HepG2 (cell line): ENCODE measurements around the gene PAK6. TPM values are rescaled to one million over a fixed set of nuclear protein-coding genes. Genes with fewer than 3 reads are reported as not detected.

Source experiments
- CBX5 ChIP-seq: sonication (generic); formaldehyde crosslinking; IDR thresholded peaks from 2 replicates; pipeline ENCODE4 v1.4.0; 2020; ENCODE audit warnings: missing genetic modification reagents, borderline replicate concordance
- ISL2 ChIP-seq: sonication (generic); formaldehyde crosslinking; IDR thresholded peaks from 2 replicates; pipeline ENCODE4 v1.5.0; 2020; ENCODE audit warnings: missing genetic modification reagents
- KDM3A ChIP-seq: IDR thresholded peaks from 2 replicates; pipeline ENCODE4 v1.6.1; 2018; ENCODE audit warnings: low read depth, missing compliant biosample characterization
- NR1H2 ChIP-seq: sonication (generic); formaldehyde crosslinking; IDR thresholded peaks from 2 replicates; pipeline ENCODE4 v1.8.1; 2022; ENCODE audit warnings: low read depth, missing genetic modification reagents, borderline replicate concordance
- RAD21 ChIP-seq: fragments of 450-650 bp; formaldehyde crosslinking; IDR thresholded peaks from 2 replicates; pipeline ENCODE4 v1.5.0; 2020; ENCODE audit warnings: mild to moderate bottlenecking
- REXO4 ChIP-seq: sonication (generic); formaldehyde crosslinking; IDR thresholded peaks from 2 replicates; pipeline ENCODE4 v1.8.0; 2022; ENCODE audit warnings: missing genetic modification reagents, mild to moderate bottlenecking, borderline replicate concordance
- SAFB2 ChIP-seq: sonication (generic); formaldehyde crosslinking; IDR thresholded peaks from 2 replicates; pipeline ENCODE4 v1.5.1; 2020; ENCODE audit warnings: missing genetic modification reagents, low read depth, mild to moderate bottlenecking, borderline replicate concordance
- SP4 ChIP-seq: sonication (generic); formaldehyde crosslinking; IDR thresholded peaks from 2 replicates; pipeline ENCODE4 v1.8.1; 2023; ENCODE audit warnings: mild to moderate bottlenecking, missing genetic modification reagents
- STAG1 ChIP-seq: sonication (generic); formaldehyde crosslinking; IDR thresholded peaks from 2 replicates; pipeline ENCODE4 v1.4.0; 2020; ENCODE audit warnings: missing genetic modification reagents
- ZFP41 ChIP-seq: sonication (generic); formaldehyde crosslinking; IDR thresholded peaks from 2 replicates; pipeline ENCODE4 v1.4.0; 2020; ENCODE audit warnings: mild to moderate bottlenecking, missing genetic modification reagents, borderline replicate concordance
- ZKSCAN8 ChIP-seq: IDR thresholded peaks from 2 replicates; pipeline ENCODE4 v1.6.1; 2016; ENCODE audit warnings: borderline replicate concordance, missing genetic modification reagents, missing compliant biosample characterization
- ZNF790 ChIP-seq: sonication (generic); formaldehyde crosslinking; IDR thresholded peaks from 2 replicates; pipeline ENCODE4 v1.8.0; 2022; ENCODE audit warnings: missing genetic modification reagents, mild to moderate bottlenecking, borderline replicate concordance
- polyA plus RNA-seq, 8 experiments: library from polyadenylated mRNA; depleted of rRNA in 3 of 8; stranded (reverse) in 7 of 8; unstranded in 1 of 8; fragments of >200 nt; fragmentation: Illumina TruSeq in 4 of 8; extraction: Trizol in 4 of 8; gene quantifications; 2 replicates each; pipeline versions ENCODE4 v1.2.1 to v1.2.3, GENCODE V29; 2011 to 2016; ENCODE audit warnings: low read depth in 4 of 8, missing spikeins in 1 of 8, mixed read lengths in 1 of 8; ENCODE audit not compliant: insufficient read depth in 1 of 8
- total RNA-seq, 5 experiments: library from RNA; depleted of rRNA; stranded (reverse); fragments of >200 nt; fragmentation: Illumina TruSeq; extraction: Trizol; gene quantifications; 2 replicates each; pipeline ENCODE4 v1.2.3, GENCODE V29; 2016; ENCODE audit warnings: low read depth in 1 of 5
- TF ChIP-seq, protein P1 (sequence below): sonication (generic); formaldehyde crosslinking; IDR thresholded peaks from 2 replicates; pipeline ENCODE4 v1.8.1; 2022; ENCODE audit warnings: low read depth, mild to moderate bottlenecking, missing genetic modification reagents
- TF ChIP-seq, protein P2 (sequence below): sonication (generic); formaldehyde crosslinking; IDR thresholded peaks from 2 replicates; pipeline ENCODE4 v1.4.0; 2020; ENCODE audit warnings: mild to moderate bottlenecking, missing genetic modification reagents
- TF ChIP-seq, protein P3 (sequence below): sonication (generic); formaldehyde crosslinking; IDR thresholded peaks from 2 replicates; pipeline ENCODE4 v1.5.1; 2020; ENCODE audit warnings: mild to moderate bottlenecking, missing genetic modification reagents
- TF ChIP-seq, protein P4 (sequence below): sonication (generic); formaldehyde crosslinking; IDR thresholded peaks from 2 replicates; pipeline ENCODE4 v1.5.0; 2020; ENCODE audit warnings: mild to moderate bottlenecking, missing genetic modification reagents
- TF ChIP-seq, protein P5 (sequence below): IDR thresholded peaks from 2 replicates; pipeline ENCODE4 v1.6.1; 2018; ENCODE audit warnings: missing genetic modification reagents, mild to moderate bottlenecking, missing compliant biosample characterization
- TF ChIP-seq, protein P6 (sequence below): sonication (generic); formaldehyde crosslinking; IDR thresholded peaks from 2 replicates; pipeline ENCODE4 v1.8.1; 2022; ENCODE audit warnings: mild to moderate bottlenecking, missing genetic modification reagents

PAK6 gene
- total and polyA plus RNA-seq, 2 of the 13 experiments (the other 11 are each of a cell fraction or from before 2014, with no cell fraction given) = 0.07 TPM; not detected in 1

DNA sequence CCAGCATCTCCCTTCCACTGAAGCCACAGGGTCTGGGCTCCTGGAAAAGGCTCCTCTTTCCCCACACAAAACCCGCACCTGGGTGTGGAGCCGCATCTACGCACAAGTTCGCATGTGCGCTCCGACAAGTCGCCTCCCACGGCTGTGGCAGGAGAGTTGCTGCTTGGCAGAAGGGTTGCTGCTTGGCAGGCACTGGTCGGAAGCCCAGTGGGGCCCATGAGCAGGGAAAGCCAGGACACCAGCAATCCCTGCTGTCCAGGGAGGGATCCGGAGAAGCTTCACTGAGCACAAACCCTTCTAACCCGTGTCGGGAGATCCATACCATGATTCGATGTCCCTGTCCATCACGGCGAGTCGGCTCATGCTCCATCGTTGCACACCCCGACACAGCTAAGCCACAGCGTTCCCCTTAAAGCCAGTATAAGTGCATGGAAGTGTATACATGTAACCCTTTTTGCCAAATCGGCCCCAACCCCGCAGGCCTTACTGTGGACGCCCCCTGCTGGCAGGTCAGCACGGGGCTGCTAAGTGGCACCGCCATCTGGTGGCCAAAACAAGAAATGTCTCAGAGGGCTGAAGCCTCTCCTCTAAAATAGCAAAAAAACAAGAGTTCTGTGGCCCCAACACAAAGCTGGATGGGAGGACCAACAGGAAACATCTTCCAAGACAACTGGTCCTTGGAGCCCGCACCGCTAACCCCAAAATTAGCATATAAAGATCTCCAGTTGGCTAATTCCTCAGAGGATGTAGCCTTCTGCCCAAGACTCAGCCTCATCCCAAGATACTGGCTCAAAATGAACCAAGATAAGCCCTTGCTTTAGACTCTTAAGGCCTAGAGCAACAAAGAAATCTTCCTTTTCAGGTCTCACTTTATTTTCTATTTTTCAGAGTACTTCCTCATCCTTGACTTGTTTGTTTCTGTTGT is 35.7 kb downstream of the PAK6 start (continued):
- TF ChIP-seq, protein P1, sequence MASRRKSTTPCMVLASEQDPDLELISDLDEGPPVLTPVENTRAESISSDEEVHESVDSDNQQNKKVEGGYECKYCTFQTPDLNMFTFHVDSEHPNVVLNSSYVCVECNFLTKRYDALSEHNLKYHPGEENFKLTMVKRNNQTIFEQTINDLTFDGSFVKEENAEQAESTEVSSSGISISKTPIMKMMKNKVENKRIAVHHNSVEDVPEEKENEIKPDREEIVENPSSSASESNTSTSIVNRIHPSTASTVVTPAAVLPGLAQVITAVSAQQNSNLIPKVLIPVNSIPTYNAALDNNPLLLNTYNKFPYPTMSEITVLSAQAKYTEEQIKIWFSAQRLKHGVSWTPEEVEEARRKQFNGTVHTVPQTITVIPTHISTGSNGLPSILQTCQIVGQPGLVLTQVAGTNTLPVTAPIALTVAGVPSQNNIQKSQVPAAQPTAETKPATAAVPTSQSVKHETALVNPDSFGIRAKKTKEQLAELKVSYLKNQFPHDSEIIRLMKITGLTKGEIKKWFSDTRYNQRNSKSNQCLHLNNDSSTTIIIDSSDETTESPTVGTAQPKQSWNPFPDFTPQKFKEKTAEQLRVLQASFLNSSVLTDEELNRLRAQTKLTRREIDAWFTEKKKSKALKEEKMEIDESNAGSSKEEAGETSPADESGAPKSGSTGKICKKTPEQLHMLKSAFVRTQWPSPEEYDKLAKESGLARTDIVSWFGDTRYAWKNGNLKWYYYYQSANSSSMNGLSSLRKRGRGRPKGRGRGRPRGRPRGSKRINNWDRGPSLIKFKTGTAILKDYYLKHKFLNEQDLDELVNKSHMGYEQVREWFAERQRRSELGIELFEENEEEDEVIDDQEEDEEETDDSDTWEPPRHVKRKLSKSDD = no peak
- TF ChIP-seq ZKSCAN8 (CRISPR knock-in tag) (peak; percentile 85; the same call in 1 of the 2 replicates), STAG1 (CRISPR knock-in tag) (peak; percentile 88), KDM3A (CRISPR knock-in tag) (peak; percentile 74; the same call in 1 of the 2 replicates), CBX5 (CRISPR knock-in tag) (peak; percentile 64; the same call in 1 of the 2 replicates), REXO4 (CRISPR knock-in tag) (no peak), RAD21 (CRISPR knock-in tag) (peak; percentile 97), SAFB2 (CRISPR knock-in tag) (no peak), ZNF790 (no peak), SP4 (CRISPR knock-in tag) (no peak; the same call in 1 of the 2 replicates), ZFP41 (no peak), NR1H2 (CRISPR knock-in tag) (no peak), ISL2 (CRISPR knock-in tag) (no peak)
- TF ChIP-seq, protein P2, sequence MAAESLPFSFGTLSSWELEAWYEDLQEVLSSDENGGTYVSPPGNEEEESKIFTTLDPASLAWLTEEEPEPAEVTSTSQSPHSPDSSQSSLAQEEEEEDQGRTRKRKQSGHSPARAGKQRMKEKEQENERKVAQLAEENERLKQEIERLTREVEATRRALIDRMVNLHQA (CRISPR knock-in tag) = no peak
- TF ChIP-seq, protein P3, sequence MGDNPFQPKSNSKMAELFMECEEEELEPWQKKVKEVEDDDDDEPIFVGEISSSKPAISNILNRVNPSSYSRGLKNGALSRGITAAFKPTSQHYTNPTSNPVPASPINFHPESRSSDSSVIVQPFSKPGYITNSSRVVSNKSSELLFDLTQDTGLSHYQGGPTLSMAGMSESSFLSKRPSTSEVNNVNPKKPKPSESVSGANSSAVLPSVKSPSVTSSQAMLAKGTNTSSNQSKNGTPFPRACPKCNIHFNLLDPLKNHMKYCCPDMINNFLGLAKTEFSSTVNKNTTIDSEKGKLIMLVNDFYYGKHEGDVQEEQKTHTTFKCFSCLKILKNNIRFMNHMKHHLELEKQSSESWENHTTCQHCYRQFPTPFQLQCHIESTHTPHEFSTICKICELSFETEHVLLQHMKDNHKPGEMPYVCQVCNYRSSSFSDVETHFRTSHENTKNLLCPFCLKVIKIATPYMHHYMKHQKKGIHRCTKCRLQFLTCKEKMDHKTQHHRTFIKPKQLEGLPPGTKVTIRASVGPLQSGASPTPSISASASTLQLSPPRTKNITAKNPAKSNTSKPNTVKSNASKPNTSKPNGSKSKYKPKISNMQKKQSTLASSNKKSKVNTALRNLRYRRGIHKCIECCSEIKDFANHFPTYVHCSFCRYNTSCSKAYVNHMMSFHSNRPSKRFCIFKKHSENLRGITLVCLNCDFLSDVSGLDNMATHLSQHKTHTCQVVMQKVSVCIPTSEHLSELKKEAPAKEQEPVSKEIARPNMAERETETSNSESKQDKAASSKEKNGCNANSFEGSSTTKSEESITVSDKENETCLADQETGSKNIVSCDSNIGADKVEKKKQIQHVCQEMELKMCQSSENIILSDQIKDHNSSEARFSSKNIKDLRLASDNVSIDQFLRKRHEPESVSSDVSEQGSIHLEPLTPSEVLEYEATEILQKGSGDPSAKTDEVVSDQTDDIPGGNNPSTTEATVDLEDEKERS (CRISPR knock-in tag) = no peak
- TF ChIP-seq, protein P4, sequence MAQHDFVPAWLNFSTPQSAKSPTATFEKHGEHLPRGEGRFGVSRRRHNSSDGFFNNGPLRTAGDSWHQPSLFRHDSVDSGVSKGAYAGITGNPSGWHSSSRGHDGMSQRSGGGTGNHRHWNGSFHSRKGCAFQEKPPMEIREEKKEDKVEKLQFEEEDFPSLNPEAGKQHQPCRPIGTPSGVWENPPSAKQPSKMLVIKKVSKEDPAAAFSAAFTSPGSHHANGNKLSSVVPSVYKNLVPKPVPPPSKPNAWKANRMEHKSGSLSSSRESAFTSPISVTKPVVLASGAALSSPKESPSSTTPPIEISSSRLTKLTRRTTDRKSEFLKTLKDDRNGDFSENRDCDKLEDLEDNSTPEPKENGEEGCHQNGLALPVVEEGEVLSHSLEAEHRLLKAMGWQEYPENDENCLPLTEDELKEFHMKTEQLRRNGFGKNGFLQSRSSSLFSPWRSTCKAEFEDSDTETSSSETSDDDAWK (CRISPR knock-in tag) = no peak
- TF ChIP-seq, protein P5, sequence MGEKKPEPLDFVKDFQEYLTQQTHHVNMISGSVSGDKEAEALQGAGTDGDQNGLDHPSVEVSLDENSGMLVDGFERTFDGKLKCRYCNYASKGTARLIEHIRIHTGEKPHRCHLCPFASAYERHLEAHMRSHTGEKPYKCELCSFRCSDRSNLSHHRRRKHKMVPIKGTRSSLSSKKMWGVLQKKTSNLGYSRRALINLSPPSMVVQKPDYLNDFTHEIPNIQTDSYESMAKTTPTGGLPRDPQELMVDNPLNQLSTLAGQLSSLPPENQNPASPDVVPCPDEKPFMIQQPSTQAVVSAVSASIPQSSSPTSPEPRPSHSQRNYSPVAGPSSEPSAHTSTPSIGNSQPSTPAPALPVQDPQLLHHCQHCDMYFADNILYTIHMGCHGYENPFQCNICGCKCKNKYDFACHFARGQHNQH (CRISPR knock-in tag) = peak; percentile 58; the same call in 1 of the 2 replicates
- TF ChIP-seq, protein P6, sequence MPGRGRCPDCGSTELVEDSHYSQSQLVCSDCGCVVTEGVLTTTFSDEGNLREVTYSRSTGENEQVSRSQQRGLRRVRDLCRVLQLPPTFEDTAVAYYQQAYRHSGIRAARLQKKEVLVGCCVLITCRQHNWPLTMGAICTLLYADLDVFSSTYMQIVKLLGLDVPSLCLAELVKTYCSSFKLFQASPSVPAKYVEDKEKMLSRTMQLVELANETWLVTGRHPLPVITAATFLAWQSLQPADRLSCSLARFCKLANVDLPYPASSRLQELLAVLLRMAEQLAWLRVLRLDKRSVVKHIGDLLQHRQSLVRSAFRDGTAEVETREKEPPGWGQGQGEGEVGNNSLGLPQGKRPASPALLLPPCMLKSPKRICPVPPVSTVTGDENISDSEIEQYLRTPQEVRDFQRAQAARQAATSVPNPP (CRISPR knock-in tag) = no peak
